A549 (cell line): ENCODE measurements around the gene H2AZ1.

Source experiments
- CHD4 ChIP-seq: fragments of 200-600 bp; sonication (generic); IDR thresholded peaks from 2 replicates; pipeline ENCODE4 v1.6.1; 2016; ENCODE audit warnings: antibody characterized with exemption, mild to moderate bottlenecking, borderline replicate concordance
- EP300 ChIP-seq, 2 experiments: fragments of >200 bp; sonication (Bioruptor Twin); formaldehyde crosslinking; IDR thresholded peaks; 2 replicates in 1 of 2; 3 replicates in 1 of 2; pipeline ENCODE4 v1.6.1; 2016 to 2017
- MAFK ChIP-seq: fragments of 450-650 bp; IDR thresholded peaks from 2 replicates; pipeline ENCODE4 v1.6.1; 2014; ENCODE audit not compliant: partially characterized antibody
- POLR2A ChIP-seq: IDR thresholded peaks from 2 replicates; pipeline ENCODE4 v1.6.1; 2012; ENCODE audit warnings: mild to moderate bottlenecking, low read length
- TF ChIP-seq, protein P1 (sequence below): fragments of >200 bp; sonication (Bioruptor Twin); formaldehyde crosslinking; IDR thresholded peaks from 3 replicates; pipeline ENCODE4 v1.5.1; 2016
- TF ChIP-seq, protein P2 (sequence below): IDR thresholded peaks from 2 replicates; pipeline ENCODE4 v1.6.1; 2012
- TF ChIP-seq, protein P3 (sequence below): fragments of 450-650 bp; IDR thresholded peaks from 2 replicates; pipeline ENCODE4 v1.6.1; 2014; ENCODE audit warnings: antibody characterized with exemption

DNA sequence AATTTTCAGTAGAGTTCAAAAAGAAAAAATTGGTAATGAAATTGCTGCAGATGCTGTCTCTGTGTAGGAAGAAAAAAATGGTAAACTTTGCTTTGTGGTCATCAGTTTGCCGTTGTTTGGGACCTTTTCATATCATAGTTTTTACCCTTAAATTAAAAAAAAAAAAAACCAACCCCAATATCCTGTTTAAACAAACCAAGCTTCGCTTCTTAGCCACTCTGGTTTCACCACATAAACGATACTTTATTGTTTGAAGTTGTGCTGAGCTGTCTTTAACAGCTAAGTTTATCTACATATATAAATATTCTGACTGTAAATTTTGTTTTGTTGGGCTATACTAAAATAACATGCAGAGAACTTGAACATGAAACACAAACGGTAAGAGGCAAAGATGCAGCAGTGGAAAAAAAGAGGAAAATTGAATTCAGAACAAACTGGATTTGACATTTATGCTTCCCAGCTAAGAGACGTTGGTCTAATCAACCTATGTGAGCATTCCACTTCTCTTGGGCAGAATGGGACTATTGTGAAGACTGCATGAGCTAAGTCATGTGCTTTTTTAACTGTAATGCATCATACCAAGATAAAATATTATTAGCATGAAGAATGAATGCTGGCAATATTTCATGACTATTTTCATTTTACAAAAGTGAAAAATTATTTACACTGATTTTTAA, 15.7 kb upstream of the H2AZ1 start:
- TF ChIP-seq, protein P1, sequence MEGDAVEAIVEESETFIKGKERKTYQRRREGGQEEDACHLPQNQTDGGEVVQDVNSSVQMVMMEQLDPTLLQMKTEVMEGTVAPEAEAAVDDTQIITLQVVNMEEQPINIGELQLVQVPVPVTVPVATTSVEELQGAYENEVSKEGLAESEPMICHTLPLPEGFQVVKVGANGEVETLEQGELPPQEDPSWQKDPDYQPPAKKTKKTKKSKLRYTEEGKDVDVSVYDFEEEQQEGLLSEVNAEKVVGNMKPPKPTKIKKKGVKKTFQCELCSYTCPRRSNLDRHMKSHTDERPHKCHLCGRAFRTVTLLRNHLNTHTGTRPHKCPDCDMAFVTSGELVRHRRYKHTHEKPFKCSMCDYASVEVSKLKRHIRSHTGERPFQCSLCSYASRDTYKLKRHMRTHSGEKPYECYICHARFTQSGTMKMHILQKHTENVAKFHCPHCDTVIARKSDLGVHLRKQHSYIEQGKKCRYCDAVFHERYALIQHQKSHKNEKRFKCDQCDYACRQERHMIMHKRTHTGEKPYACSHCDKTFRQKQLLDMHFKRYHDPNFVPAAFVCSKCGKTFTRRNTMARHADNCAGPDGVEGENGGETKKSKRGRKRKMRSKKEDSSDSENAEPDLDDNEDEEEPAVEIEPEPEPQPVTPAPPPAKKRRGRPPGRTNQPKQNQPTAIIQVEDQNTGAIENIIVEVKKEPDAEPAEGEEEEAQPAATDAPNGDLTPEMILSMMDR: no peak
- TF ChIP-seq, protein P2, sequence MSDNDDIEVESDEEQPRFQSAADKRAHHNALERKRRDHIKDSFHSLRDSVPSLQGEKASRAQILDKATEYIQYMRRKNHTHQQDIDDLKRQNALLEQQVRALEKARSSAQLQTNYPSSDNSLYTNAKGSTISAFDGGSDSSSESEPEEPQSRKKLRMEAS: no peak
- TF ChIP-seq POLR2A (no peak), CHD4 (no peak), EP300 (IDR thresholded peaks at IDR 0.05) (no peak), MAFK (no peak)
- TF ChIP-seq, protein P3, sequence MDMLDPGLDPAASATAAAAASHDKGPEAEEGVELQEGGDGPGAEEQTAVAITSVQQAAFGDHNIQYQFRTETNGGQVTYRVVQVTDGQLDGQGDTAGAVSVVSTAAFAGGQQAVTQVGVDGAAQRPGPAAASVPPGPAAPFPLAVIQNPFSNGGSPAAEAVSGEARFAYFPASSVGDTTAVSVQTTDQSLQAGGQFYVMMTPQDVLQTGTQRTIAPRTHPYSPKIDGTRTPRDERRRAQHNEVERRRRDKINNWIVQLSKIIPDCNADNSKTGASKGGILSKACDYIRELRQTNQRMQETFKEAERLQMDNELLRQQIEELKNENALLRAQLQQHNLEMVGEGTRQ: no peak
